HL-60/S4 treated with phorbol 12-myristate 13-acetate at 8.2 ng/mL for 4 days and 3 days (cell line): ENCODE data around the gene PNKP.

Experiments
- in situ Hi-C: fragments of 300-500 bp; cut with MboI; formaldehyde crosslinking; loops from 2 replicates; pipeline ENCODE4 v1.15.0; 2022; ENCODE audit warnings: low sequenced_read_pairs

The PNKP gene

GRCh38 chr19:49847731-49848696, 19.4 kb downstream of the PNKP start:
- in situ Hi-C loops: no loop called here

GRCh38 chr19:49846408-49846807, 21.0 kb downstream of the PNKP start:
- in situ Hi-C loops: no loop called here

- in situ Hi-C loops: no loop called here
Measured at GRCh38 chr19:49845414-49845813, 22.0 kb downstream of the PNKP start.

- in situ Hi-C loops: no loop called here
Measured at GRCh38 chr19:49844138-49845095, 23.0 kb downstream of the PNKP start.

DNA sequence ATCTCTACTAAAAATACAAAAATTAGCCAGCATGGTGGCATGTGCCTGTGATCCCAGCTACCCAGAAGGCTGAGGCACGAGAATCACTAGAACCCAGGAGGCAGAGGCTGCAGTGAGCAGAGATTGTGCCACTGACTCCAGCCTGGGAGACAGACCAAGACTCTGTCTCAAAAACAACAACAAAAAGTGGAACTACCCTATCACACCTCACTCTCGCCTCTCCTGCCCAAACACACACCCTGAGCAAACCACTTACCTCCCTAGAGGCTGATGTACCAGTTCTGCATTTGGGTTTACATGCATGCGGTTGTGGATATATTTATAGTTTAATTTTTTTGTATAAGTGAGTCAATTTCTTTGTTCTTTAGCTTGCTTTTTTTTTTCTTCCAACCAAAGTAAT, 24.1 kb downstream of the PNKP start:
- in situ Hi-C loops: no loop called here

DNA sequence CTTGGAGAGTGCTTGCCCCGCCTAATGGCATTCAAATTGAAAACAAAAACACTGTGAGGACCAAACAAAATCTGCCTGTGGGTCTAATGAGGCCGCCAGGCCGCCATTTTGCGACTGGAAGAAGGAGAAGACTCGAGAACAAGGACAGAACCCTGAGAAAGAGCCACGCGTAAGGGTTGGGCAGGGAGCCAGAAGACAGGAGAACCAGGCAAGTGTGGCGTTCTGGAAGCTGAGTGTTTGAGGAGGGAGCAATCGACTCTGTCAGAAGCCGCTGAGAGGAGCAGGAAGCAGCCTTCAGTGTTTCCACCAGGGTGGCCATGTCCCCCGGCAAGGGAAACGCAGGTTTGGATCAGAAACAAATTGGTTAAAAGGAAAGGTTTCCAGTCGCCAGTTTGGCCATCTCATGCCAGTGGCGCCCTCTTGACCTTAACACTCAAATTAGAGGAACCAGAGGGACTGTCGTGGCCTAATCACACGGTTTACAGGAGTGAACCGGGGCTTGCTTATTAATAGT, 26.6 kb downstream of the PNKP start:
- in situ Hi-C loops: no loop called here

DNA sequence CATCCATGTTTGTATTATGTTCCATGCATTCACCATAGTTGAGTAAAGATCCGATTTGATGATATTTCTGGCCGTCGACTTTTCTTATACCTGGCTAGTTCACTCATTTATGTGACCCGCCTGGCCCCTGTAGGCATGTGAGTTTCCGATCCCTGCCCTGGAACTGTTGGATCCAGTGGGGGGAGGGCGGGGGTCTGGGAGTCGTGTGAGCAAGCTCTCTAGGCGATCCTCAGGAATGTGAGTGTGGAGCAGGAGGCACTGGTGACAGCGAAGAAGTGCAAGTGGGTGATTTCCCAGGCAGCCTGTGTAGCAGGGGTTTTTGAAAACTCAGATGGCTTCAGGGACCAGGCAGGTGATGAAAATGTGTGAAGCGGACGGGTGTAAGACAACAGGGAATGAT, 27.1 kb downstream of the PNKP start:
- in situ Hi-C loops: no loop called here

DNA sequence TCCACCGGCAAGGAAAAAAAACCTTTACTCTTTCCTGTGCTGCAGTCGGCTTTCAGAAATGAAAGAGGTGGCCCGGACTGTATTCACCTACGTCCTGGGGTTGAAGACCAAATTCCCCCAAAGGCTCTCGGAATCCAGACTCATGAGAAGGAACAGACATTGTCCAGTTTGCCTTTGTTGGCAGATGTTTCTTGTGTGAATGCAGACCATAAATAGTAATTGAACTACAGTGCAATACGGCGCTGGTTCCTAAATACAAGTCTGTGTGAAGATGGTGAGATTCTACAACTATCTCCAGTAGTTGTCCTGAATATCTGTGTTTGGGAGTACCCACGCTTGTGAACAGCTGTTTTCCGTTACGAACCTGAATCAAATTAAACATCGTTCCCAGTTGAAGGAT, 27.7 kb downstream of the PNKP start:
- in situ Hi-C loops: no loop called here

DNA sequence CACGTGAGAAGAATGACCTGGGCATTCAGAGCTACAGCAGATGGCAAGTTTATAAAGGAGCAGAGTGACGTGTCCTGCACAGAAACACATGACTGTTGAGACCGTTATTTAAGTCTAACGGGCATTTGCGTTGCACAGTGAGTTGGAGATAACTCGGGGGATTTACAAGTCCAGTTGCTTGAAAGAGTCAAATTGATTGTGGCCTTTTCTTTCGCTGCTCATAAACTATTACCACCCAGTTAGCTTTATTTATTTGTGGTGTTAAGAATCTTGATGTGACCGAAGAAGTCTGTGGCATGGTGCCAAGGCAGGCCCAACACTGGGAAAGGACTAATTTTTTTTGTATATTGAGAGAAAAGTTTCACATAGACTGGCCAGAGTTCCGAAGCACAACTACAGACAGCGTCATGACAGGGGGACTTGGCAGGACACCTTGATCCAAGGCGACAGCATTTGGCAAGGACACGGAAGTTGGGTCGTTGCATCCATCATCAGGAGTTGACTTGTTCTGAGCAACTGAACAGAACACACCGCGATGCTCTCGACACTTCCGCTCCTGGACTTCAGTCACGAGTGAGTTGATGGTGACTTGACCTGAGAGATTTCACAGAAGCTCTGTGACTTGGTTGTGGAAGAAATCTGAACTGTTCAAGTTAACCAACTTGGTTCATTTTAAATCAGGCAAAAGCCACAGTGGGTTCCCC, 28.3 kb downstream of the PNKP start:
- in situ Hi-C loops: no loop called here

DNA sequence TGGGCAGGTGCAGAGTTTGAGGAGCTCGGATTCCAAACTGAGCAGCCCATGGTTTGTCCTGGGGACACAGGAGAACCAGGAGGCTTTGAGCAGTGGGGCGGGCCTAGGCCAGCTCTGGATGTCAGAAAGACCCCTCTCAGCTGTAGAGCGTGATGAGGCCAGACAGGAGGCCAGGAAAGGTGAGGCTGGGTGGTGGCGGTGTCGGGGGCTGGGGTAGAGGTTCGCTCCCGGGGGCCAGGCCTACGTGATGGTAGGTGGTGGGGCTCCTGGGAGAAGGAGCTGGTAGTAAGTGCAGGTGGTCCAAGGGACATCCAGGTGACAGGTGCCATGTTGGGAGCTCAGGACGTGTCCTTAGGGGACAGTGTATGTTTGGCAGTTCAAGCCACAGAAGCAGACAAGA, 30.0 kb downstream of the PNKP start:
- in situ Hi-C loops: no loop called here

DNA sequence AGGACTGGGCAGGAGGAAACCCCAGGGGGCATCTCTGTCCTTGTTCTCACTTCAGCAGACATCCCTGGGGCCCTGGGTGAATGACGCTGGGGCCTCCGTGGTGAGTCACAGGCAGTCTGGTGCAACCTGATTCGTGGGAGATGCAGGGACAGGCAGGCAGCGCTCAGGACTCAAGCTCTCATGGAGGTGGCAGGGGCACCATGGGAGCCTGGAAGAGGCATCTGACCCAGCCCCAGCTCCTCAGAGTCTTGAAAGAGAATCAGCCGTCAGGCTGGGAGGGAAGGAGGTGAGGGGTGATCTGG, 30.4 kb downstream of the PNKP start:
- in situ Hi-C loops: no loop called here

GRCh38 chr19:49836176-49837008, 31.0 kb downstream of the PNKP start:
- in situ Hi-C loops: no loop called here

DNA sequence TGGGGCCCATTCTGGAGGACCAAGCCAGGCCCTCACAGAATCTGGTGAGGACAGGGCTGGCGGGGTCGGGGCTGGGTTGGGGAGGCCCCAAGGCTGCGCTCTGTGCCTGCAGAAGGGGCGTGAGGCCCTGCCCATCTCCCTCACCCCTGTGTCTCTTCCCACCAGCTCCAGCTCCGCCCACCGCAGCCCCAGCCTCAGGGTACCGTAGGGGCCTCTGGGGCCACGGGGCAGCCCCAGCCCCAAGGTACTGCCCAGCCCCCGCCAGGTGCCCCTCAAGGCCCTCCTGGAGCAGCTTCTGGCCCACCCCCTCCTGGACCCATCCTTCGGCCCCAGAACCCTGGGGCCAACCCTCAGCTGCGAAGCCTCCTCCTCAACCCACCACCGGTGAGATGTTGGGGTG, 31.8 kb downstream of the PNKP start:
- in situ Hi-C loops: no loop called here

DNA sequence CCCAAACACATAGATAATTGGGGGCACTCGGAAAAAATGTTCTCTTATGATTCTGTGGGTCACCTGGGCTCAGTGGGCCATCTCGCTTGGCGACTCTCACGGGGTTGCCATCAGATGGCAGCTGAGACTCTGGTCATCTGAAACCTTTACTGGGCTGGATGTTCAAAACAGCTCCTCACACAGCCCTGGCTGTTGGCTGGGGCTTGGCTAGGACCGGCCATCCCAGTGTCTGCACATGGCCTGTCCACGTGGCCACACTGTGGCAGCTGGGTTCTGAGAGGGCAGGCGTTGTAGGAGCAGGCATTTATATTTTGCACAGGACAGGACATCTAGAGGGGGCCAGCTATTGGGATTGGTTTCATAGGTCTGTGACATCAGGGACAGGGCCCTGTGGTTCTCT, 33.8 kb downstream of the PNKP start:
- in situ Hi-C loops: no loop called here

DNA sequence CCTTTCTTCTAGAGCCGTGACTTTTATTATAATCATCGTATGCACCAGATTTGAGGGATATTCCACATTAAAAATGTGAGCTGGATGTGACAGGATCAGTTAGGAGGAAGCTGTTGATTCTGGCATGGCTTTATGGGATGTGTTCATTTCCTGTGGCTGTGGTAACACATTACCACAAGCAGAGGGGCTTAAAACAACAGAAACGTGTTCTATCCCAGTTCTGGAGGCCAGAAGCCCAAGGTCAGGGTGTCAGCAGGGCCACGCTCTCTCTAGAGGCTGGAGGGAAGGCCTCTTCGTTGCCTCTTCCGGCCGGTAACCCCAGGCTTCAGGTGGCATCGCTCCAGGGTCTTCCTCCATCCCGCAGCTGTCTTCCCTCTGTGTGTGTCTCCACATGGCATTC, 34.8 kb downstream of the PNKP start:
- in situ Hi-C loops: no loop called here

GRCh38 chr19:49831592-49831991, 35.8 kb downstream of the PNKP start:
- in situ Hi-C loops: no loop called here

DNA sequence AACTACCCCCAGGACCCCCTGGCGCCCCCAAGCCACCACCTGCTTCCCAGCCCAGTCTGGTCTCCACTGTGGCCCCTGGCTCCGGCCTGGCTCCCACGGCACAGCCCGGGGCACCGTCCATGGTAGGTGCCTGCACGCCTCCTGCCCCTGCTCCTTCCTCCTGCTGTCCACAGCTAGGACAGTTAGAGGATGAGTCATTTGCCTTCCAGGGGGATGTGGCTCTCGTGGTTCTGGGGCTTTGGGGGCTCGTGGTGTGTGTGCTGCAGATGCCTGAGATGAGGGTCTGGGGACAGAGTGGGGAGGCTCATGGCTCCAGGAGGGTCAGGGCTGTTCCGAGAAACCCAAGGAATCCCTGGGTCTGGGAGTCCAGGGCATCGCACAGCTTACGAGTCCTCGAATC, 36.6 kb downstream of the PNKP start:
- in situ Hi-C loops: no loop called here

- in situ Hi-C loops: no loop called here
Measured at GRCh38 chr19:49829721-49830120, 37.7 kb downstream of the PNKP start.

- in situ Hi-C loops: no loop called here
Measured at GRCh38 chr19:49829200-49829599, 38.2 kb downstream of the PNKP start.

GRCh38 chr19:49827034-49827433, 40.3 kb downstream of the PNKP start:
- in situ Hi-C loops: no loop called here
